GM18861 (cell line): ENCODE measurements around the gene ZNF618.

ENCODE experiments used
- ATAC-seq: cut with Tn5 transposase; IDR thresholded peaks from one replicate; pipeline ENCODE4 v1.9.1; 2021; ENCODE audit not compliant: unreplicated experiment

The ZNF618 gene

GRCh38 chr9:114055061-114055460 lies 179.0 kb downstream of the ZNF618 start:
- no peak for ATAC-seq

DNA sequence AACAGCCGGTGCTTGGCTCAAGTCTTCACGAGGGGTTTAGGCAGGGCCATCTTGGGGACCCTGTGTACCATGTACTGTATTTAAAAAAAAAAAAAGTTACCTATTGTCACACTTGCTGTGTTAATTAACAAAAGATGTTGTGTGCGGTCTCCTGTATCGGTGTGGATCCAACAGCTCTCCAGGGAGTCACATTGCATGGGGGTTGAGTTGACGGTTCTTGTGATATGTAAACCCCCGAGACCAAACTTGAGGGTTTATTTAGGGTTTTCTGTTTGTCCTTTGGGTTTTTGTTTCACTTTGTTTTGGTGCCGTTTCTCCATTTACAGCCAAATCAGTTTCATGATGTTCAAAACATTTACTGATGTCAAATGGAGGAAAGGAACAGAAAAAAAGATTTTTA lies 179.8 kb downstream of the ZNF618 start:
- ATAC-seq = no peak

- ATAC-seq = no peak
These were observed 180.4 kb downstream of the ZNF618 start for GRCh38 chr9:114056527-114056926.

DNA sequence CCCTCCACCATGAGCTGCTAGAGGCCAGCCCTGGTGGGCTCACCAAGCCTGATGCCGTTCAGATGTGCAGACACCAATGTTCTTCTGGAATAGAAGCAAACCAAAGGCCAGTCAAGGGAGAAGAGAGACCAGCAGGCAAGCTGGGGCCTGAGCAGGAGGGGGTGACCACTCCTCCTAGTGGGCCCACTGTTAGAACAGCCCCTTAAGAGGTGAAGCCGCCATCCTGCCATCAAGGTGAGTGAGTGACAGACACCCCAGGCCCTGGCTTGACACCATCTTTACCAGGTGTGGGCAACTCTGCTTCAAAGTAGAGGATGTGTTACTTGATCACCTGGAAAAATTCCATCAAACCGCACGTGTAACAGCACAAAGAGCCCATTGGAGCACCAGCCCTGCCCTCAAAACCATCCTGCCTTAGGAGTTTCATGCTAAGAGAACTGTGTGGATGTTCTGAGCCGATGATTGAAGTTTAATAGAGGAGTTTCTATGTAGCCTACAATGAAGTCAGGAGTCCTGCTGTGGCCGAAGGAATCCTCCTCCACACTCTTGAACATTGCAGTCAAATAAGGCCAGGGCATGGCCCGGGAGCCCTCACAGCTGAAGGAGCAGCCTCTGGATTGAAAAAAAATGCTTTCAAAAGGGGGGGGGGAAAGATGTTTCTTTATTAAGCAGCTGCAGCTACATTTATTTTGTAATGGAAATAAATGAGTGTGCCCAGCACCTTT lies 181.2 kb downstream of the ZNF618 start:
- no peak for ATAC-seq

DNA sequence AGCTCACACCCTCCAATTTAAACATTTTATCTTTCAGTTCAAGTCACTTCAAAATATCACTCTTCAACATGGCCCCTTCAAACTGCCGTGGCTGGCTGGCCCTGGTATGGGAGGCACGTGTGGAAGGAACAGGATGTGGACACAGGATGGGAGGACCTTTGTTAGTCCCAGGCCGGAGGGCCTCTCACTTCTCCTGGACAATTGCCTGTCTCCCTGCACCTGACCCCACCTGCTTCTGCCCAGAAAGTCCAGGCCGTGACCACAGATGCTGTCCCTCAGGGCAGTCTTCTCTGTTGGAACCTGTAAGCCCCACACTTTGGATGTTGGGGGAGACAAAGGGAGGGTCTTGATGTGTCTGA lies 182.6 kb downstream of the ZNF618 start:
- no peak for ATAC-seq

GRCh38 chr9:114059047-114059803 lies 183.1 kb downstream of the ZNF618 start:
- ATAC-seq = no peak

- no peak for ATAC-seq
These were observed 184.0 kb downstream of the ZNF618 start for GRCh38 chr9:114060070-114060469.

DNA sequence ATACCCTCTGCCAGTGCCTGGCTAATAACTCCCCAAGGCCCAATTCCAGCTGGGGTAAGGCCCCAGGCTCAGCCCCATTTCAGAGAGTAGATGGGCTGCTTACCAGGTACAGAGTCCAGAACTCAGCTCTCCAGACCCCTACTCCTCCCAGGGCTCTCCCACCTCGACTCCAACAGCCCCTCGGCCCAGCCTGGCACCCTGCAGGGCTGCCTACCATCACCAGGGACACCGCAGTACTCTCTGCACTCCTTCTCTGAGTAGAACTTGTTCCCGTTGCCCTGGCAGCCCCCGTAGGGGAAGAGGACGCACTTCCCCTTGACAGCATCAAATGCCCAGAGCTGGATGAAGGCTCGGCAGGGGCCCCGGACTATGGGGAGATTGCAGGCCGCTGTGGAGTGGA lies 184.6 kb downstream of the ZNF618 start:
- ATAC-seq = no peak

- ATAC-seq = no peak
These were observed 185.2 kb downstream of the ZNF618 start for GRCh38 chr9:114061292-114061691.

DNA sequence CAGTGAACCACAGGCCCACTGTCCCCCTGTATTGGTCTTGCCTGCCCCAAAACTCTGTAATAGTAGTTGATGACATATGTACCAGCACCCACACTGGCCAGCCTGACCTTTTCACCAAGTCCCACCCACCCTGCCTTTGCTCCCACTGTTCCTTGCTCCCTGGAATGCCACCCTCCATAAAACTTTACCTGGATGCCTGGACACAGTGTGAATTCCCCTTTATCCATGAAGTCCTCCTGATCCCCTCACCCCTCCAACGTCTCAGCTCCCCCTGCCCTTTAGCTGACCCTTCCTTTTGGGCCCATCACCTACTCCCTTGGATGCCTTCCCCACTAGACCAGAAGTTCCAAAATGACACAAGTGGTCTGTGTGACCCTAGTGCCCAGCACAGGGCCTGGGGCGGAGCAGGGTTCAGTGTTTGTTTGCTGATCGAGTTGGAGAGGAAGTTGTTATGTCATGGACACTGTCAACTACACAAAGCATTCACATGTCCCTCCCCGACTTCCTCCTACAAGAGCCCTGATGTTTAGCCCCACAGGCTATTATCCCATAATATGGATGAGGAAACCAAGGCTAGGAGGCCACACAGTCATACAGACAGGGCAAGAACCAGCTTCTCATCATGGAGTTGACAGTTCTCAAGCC lies 185.8 kb downstream of the ZNF618 start:
- no peak for ATAC-seq

- no peak for ATAC-seq
These were observed 189.2 kb downstream of the ZNF618 start for GRCh38 chr9:114065304-114065703.

- ATAC-seq = no peak
These were observed 193.5 kb downstream of the ZNF618 start for GRCh38 chr9:114069476-114070187.

- ATAC-seq = no peak
These were observed 194.3 kb downstream of the ZNF618 start for GRCh38 chr9:114070188-114071103.

DNA sequence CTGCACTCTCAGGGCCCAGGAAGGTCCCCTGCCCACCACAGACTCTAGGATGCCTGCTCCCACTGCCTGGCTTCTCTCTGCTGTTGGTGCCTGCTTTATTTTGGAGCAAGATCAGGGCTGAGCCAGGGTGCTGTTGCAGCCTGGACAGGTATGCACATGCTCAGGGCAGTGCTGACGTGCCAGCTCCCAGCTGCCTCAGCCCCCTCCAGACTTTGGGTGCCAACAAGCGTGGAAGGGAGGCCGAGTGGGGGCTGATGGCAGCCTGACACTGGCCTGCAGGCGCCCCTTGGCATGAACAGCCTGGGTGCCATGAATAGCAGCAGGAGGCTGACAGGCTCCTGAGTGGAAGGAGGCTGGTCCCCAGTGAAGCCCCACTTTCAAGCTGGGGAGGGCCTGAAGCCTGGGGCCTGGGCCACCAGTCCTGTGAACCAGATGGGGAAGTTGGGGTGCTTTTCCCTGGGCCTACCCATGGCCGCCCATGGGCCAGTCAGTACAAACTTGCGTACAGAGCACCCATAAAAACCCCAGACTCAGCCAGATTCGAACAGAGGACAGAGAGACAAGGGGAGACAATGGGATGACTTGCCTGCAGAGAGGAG lies 195.2 kb downstream of the ZNF618 start:
- no peak for ATAC-seq

DNA sequence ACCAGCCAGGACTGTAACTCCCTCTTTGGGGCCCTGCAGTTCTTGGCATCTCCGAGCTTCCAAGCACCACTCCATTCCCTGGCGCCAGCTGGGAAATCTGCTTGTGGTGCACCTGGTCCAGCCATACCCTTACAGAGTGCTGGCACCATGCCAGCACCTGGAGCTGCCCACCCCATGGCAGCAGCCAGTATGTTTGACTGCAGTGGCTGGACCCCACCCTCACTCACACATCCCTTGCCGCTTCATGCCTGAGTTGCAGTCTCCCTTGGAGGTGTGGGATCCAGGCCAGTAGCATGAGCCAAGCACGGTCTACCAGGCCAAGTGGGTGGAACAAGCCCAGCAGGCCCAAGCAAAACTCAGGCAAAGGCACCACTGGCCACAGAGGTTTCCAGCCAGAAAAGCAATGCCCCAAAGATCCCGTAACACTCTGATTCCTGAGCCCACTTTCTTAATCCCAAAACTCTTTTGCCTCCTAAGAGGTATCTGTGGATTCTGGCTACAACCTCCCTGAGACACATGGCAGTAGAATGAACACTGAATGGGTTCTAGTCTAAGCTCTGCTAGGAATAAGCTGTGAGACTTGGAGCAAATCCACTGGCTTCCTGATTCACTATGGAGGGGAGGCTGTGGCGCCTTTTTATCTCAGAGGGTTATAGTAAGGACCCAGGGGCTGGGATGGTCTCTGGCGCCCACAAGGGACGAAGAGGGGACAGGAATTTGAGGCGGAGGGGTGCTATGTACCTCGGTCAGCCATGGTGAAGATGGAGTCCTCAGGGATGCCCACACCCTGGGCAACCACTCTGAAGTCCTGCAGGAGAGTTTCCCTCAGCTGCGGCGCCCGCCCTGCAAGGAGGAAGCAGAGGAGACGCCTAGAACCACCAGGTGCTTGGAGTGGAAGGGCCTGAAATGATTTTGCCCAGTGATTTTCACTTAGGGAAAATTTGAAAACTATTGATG lies 196.4 kb downstream of the ZNF618 start:
- ATAC-seq = no peak

- ATAC-seq = no peak
These were observed 199.5 kb downstream of the ZNF618 start for GRCh38 chr9:114075602-114076001.

GRCh38 chr9:114076237-114077161 lies 200.4 kb downstream of the ZNF618 start:
- ATAC-seq = no peak
